Mesendoderm (in vitro differentiated cells): Measurements from ENCODE around the gene SRXN1.

Experiments
- DNase-seq: peaks from one replicate; pipeline ENCODE4 v3.0.0; 2013
- H2AK5ac ChIP-seq: 2 replicates; pipeline ENCODE4 v1.6.1; 2013; ENCODE audit warnings: low read length, inconsistent platforms
- H2BK120ac ChIP-seq: 2 replicates; pipeline ENCODE4 v1.6.1; 2013; ENCODE audit warnings: low read depth, mild to moderate bottlenecking, low read length, moderate library complexity, mixed read lengths
- H2BK15ac ChIP-seq: replicated peaks from 2 replicates; pipeline ENCODE4 v1.6.1; 2013; ENCODE audit warnings: low read depth, mild to moderate bottlenecking, moderate library complexity
- H2BK5ac ChIP-seq: 2 replicates; pipeline ENCODE4 v1.6.1; 2013; ENCODE audit warnings: low read length, inconsistent platforms
- H3K18ac ChIP-seq: 2 replicates; pipeline ENCODE4 v1.6.1; 2013; ENCODE audit warnings: mild to moderate bottlenecking, low read length, mixed read lengths
- H3K23ac ChIP-seq: one replicate; pipeline ENCODE4 v1.6.1; 2013; ENCODE audit warnings: low read length
- H3K27ac ChIP-seq: 2 replicates; pipeline ENCODE4 v1.5.1; 2013; ENCODE audit warnings: low read depth, mild to moderate bottlenecking, inconsistent platforms, low read length, moderate library complexity
- H3K27me3 ChIP-seq: 2 replicates; pipeline ENCODE4 v1.6.1; 2013; ENCODE audit warnings: low read length, control low read depth, mild to moderate bottlenecking, inconsistent platforms; ENCODE audit not compliant: insufficient read depth, poor library complexity
- H3K36me3 ChIP-seq: 2 replicates; pipeline ENCODE4 v1.6.1; 2013; ENCODE audit warnings: low read length, inconsistent platforms; ENCODE audit not compliant: control insufficient read depth, insufficient read depth
- H3K4ac ChIP-seq: one replicate; pipeline ENCODE4 v1.6.1; 2013; ENCODE audit warnings: low read depth, mild to moderate bottlenecking, low read length, moderate library complexity
- H3K4me1 ChIP-seq: 2 replicates; pipeline ENCODE4 v1.6.1; 2013; ENCODE audit warnings: low read depth, low read length, inconsistent platforms; ENCODE audit not compliant: control insufficient read depth
- H3K4me2 ChIP-seq: 2 replicates; pipeline ENCODE4 v1.6.1; 2013; ENCODE audit warnings: low read length
- H3K4me3 ChIP-seq: 2 replicates; pipeline ENCODE4 v1.5.1; 2013; ENCODE audit warnings: mild to moderate bottlenecking, low read length
- H3K56ac ChIP-seq: one replicate; pipeline ENCODE4 v1.6.1; 2013; ENCODE audit warnings: low read length
- H3K79me1 ChIP-seq: 2 replicates; pipeline ENCODE4 v1.6.1; 2013; ENCODE audit warnings: low read length, inconsistent platforms
- H3K79me2 ChIP-seq: 2 replicates; pipeline ENCODE4 v1.6.1; 2013; ENCODE audit warnings: mild to moderate bottlenecking, low read length; ENCODE audit not compliant: control insufficient read depth, insufficient read depth
- H3K9ac ChIP-seq: 2 replicates; pipeline ENCODE4 v1.6.1; 2013; ENCODE audit warnings: low read length, inconsistent platforms
- H4K5ac ChIP-seq: one replicate; pipeline ENCODE4 v1.6.1; 2013; ENCODE audit warnings: low read length
- H4K8ac ChIP-seq: one replicate; pipeline ENCODE4 v1.6.1; 2013; ENCODE audit warnings: low read depth, mild to moderate bottlenecking, control low read depth, low read length, moderate library complexity
- WGBS: extraction: QIAGEN DNeasy Blood & Tissue Kit; methylation state at CpG from one replicate; pipeline ENCODE4 v1.1.7; 2013; ENCODE audit warnings: low lambda C conversion rate, missing lambda C conversion rate; ENCODE audit not compliant: insufficient coverage; ENCODE audit errors: extremely low coverage; 5-methylcytosine and 5-hydroxymethylcytosine counted together

Gene SRXN1

GRCh38 chr20:635028-635892, 17.7 kb downstream of the SRXN1 start:
- Histone ChIP-seq H3K79me2 (no peaks in the 10 kb centered on the region), H3K36me3 (no peaks in the 10 kb centered on the region), H3K9ac (no peak overlapping the region), H4K8ac (no peak overlapping the region), H4K5ac (no peak overlapping the region), H3K56ac (no peak overlapping the region), H3K27ac (no peak overlapping the region), H3K27me3 (no peaks in the 10 kb centered on the region), H3K4me2 (no peak overlapping the region), H3K79me1 (no peaks in the 10 kb centered on the region), H2AK5ac (no peak overlapping the region), H3K23ac (no peak overlapping the region), H3K4ac (no peak overlapping the region), H3K4me3 (no peak overlapping the region), H2BK5ac (no peak overlapping the region), H3K4me1 (no peaks in the 10 kb centered on the region), H2BK15ac (no peak overlapping the region), H3K18ac (no peak overlapping the region), H2BK120ac (no peak overlapping the region)
- DNase-seq, result no peak
- no CpG with 5 or more reads among the region's 9 CpGs for WGBS

DNA sequence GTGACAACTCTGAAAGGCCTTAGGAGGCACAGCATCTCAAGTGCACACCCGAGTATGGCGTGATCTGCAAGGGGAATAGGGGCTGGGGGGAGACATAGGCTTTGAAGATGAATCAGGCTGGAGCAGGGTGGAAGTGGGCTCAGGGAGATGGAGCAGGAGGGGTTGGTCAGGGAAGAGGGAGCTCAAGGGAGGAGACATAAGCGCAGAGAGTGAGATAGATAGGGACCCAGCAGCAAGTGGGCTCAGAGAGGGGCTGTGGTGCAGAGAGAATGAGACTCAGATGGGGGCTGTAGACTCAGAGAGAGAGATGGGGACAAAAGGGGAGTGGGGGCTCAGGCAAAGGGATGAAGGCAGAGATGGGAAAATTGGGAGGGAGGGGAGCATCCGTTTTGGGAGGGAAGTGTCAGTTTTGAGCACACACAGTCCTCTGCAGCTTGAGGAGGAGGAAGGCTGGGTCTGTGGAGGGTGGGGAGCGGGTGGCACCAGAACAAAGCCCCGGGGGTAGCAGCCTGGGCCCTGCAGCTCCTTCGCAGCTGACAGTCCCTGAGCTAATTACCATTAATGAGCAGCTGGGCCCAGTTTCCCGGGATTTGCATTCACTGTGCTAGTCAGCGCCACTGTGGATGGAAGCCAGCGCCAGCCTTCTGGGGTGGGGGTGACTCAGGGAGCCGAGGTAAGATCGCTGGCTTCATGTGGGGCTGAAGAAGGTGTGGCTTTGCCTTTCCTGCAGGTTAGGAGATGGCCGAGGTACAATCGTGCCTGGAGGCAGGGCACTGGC, 18.7 kb downstream of the SRXN1 start:
- Histone ChIP-seq H2BK5ac (no peak overlapping the region), H3K4me2 (no peak overlapping the region), H3K79me2 (no peaks in the 10 kb centered on the region), H2AK5ac (no peak overlapping the region), H3K9ac (no peak overlapping the region), H3K27ac (no peak overlapping the region), H4K8ac (no peak overlapping the region), H3K18ac (no peak overlapping the region), H3K4me1 (no peaks in the 10 kb centered on the region), H3K23ac (no peak overlapping the region), H3K56ac (no peak overlapping the region), H2BK15ac (no peak overlapping the region), H3K27me3 (no peaks in the 10 kb centered on the region), H3K4ac (no peak overlapping the region), H2BK120ac (no peak overlapping the region), H3K36me3 (no peaks in the 10 kb centered on the region), H4K5ac (no peak overlapping the region), H3K4me3 (no peak overlapping the region), H3K79me1 (no peaks in the 10 kb centered on the region)
- DNase-seq, result no peak
- WGBS, result no CpG with 5 or more reads among the region's 14 CpGs

DNA sequence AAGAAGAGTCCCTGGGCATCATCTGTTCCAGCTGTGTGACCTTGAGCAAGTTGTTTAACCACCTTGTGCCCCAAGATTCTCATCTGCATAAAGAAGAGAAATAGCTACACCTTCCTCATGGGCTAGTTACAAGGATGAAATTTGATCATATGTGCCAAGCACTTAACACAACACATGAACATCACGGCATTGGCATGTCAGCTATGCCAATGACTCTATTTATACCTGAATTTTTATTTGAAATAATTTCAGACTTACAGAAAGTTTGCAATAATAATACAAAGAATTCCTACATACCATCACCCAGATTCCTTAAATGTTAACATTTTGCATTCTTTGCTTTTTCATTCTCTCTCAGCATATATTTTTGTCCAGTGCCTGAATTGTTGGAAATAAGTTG, 21.9 kb downstream of the SRXN1 start:
- Histone ChIP-seq H3K36me3 (no peaks in the 10 kb centered on the region), H3K79me1 (no peaks in the 10 kb centered on the region), H2AK5ac (no peak overlapping the region), H3K4me3 (no peak overlapping the region), H3K4me2 (no peak overlapping the region), H2BK120ac (no peak overlapping the region), H3K4ac (no peak overlapping the region), H3K4me1 (no peaks in the 10 kb centered on the region), H3K9ac (no peak overlapping the region), H3K27me3 (no peaks in the 10 kb centered on the region), H3K18ac (no peak overlapping the region), H3K79me2 (no peaks in the 10 kb centered on the region), H2BK15ac (no peak overlapping the region), H3K27ac (no peak overlapping the region), H3K56ac (no peak overlapping the region), H4K5ac (no peak overlapping the region), H2BK5ac (no peak overlapping the region), H4K8ac (no peak overlapping the region), H3K23ac (no peak overlapping the region)
- no peak for DNase-seq
- WGBS, result no CpG with 5 or more reads among the region's 1 CpG

DNA sequence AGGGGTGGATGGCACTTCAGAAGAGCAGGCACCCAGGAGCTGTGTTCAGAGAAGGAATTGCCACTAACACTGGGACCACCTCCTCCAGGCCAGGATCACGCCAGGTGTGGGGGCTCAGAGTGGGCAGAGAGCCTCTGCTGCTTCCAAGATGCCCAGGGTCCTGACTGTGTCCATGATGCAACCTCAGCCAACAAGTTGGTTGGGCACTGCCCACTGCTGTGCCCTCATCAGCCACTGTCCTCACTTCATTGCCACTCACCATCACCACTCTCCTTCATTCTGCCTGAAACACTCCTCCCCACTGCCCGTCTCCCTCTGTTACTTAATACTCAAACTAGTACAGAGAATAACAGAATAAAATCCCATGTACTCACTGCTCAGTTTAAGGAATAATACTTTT, 26.4 kb downstream of the SRXN1 start:
- H2BK15ac ChIP-seq, result no peak overlapping the region
- no peaks in the 10 kb centered on the region for H3K36me3 ChIP-seq
- peaks cover 2% of the 10 kb centered on the region for H3K4me1 ChIP-seq
- H3K4me2 ChIP-seq, result no peak overlapping the region
- no peak for DNase-seq
- no peaks in the 10 kb centered on the region for H3K79me1 ChIP-seq
- no peak overlapping the region for H4K8ac ChIP-seq
- WGBS, result no CpG with 5 or more reads among the region's 2 CpGs
- no peak overlapping the region for H2AK5ac ChIP-seq
- H2BK120ac ChIP-seq, result no peak overlapping the region
- H3K27me3 ChIP-seq, result no peaks in the 10 kb centered on the region
- H4K5ac ChIP-seq, result no peak overlapping the region
- no peak overlapping the region for H3K18ac ChIP-seq
- no peak overlapping the region for H3K23ac ChIP-seq
- H2BK5ac ChIP-seq, result no peak overlapping the region
- no peak overlapping the region for H3K4ac ChIP-seq
- no peak overlapping the region for H3K56ac ChIP-seq
- no peak overlapping the region for H3K9ac ChIP-seq
- no peak overlapping the region for H3K27ac ChIP-seq
- H3K79me2 ChIP-seq, result no peaks in the 10 kb centered on the region
- no peak overlapping the region for H3K4me3 ChIP-seq

DNA sequence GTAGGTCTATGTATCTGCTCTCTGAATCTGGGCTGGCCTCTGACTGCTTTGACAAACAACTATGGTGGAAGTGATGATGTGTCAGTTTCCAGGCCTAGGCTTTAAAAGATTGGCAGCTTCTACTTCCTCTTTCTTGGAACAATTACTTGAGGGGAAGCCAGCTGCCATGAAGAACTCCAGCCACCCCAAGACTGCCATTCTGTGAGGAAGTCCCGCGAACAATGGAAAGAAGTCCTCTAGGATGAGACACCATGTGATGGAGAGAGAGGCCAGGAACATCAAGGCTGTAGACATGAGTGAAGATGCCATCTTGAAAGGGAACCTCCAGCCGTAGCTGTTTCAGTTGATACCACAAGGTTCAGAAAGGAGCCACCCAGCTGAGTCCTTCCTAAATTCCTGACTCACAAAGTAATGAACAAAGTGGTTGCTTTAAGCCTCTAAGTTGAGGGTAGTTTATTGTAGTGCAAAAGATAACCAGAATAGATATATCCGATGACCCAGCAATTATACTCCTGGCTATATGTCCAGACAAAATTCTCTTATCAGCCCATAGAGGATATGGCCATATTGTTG, 27.6 kb downstream of the SRXN1 start:
- H2BK5ac ChIP-seq, result no peak overlapping the region
- no peaks in the 10 kb centered on the region for H3K27me3 ChIP-seq
- no peak overlapping the region for H3K4me2 ChIP-seq
- no peak overlapping the region for H3K27ac ChIP-seq
- no peak overlapping the region for H4K5ac ChIP-seq
- H3K9ac ChIP-seq, result no peak overlapping the region
- H2BK120ac ChIP-seq, result no peak overlapping the region
- no peak overlapping the region for H3K23ac ChIP-seq
- H3K79me1 ChIP-seq, result no peaks in the 10 kb centered on the region
- WGBS, result no CpG with 5 or more reads among the region's 4 CpGs
- no peak overlapping the region for H3K56ac ChIP-seq
- no peak overlapping the region for H3K18ac ChIP-seq
- no peak overlapping the region for H3K4ac ChIP-seq
- DNase-seq, result no peak
- no peak overlapping the region for H3K4me3 ChIP-seq
- H3K36me3 ChIP-seq, result no peaks in the 10 kb centered on the region
- H2AK5ac ChIP-seq, result no peak overlapping the region
- no peak overlapping the region for H2BK15ac ChIP-seq
- H3K4me1 ChIP-seq, result peaks cover 5% of the 10 kb centered on the region
- no peaks in the 10 kb centered on the region for H3K79me2 ChIP-seq
- no peak overlapping the region for H4K8ac ChIP-seq
